ENCODE measurements around the gene LIX1L. TPM values are rescaled to one million over a fixed set of nuclear protein-coding genes. Genes with fewer than 3 reads are reported as not detected.
A peak's percentile ranks its signal among the peaks of the same experiment; 100 is the strongest.

Gene LIX1L
- total RNA-seq, 1 donor from 2014 or later: 32.8 TPM

DNA sequence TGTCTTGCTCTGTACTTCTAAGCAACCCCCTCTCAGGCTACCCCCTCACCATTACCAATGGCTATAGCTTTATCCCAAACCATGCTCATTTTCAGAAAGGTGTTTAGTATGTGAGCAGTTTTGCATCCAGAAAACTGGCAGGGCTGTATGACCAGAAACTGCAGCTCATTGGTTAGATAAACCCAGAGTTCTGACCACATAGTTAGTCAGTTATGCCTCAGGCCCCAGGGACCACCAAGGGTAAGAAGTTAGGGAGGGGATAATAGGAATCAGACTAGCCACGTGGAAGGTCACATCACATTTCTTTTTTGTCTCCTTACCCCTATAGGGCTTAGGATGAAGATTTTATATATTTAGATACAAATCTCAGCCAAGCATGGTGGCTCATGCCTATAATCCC, 49.2 kb downstream of the LIX1L start:
- Histone ChIP-seq H3K4me3 (no peak overlapping the region), H3K27ac (no peak overlapping the region)
- no peak for ATAC-seq

DNA sequence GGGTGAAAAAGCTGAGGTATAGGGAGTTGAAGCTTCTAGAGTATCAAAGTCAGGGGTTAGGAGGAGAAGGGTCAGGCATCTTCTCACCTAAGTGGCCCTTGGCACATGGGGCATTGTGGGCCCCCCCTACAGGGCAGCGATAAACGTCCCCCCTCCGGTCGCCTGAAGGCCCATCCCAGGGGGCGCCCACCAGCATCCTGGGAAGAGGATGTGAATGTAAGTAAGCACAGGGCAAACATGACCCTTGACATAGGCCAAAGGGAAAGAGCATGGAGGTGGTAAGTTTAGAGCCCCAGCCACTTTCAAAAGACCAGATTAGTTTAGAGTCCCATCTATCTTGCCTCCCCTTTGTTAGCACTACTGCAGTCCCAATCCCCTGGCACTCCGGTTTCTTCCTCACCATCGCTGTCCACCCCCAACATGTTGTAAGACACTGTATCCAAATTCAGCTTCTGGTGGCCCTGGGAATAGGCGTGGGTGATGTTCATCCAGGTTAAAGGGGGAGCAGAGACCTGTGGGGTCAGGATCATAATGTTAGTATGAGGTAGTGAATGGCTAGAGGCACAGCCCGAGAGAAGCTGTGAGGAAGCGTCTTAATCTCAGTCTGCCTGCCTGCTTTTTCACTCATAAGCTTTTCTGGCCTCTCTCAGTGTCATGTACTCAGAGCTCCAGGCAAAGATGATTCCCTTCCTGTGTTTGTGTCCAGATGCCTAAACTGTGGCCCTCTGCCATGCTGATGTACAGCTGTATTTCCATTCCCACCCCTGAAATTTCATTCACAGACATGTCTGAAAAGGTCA, 50.7 kb downstream of the LIX1L start:
- H3K9me3 ChIP-seq: no peaks in the 10 kb centered on the region
- ATAC-seq (no peak), DNase-seq (peak; percentile 29)
- no peak overlapping the region for H3K27ac ChIP-seq
- H3K36me3 ChIP-seq: peaks cover 17% of the 10 kb centered on the region
- intact Hi-C loops (cut with DNase I): no loop called here
- H3K27me3 ChIP-seq: no peaks in the 10 kb centered on the region
- H3K4me1 ChIP-seq: no peaks in the 10 kb centered on the region
- TF ChIP-seq, protein P1, sequence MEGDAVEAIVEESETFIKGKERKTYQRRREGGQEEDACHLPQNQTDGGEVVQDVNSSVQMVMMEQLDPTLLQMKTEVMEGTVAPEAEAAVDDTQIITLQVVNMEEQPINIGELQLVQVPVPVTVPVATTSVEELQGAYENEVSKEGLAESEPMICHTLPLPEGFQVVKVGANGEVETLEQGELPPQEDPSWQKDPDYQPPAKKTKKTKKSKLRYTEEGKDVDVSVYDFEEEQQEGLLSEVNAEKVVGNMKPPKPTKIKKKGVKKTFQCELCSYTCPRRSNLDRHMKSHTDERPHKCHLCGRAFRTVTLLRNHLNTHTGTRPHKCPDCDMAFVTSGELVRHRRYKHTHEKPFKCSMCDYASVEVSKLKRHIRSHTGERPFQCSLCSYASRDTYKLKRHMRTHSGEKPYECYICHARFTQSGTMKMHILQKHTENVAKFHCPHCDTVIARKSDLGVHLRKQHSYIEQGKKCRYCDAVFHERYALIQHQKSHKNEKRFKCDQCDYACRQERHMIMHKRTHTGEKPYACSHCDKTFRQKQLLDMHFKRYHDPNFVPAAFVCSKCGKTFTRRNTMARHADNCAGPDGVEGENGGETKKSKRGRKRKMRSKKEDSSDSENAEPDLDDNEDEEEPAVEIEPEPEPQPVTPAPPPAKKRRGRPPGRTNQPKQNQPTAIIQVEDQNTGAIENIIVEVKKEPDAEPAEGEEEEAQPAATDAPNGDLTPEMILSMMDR (IDR thresholded peaks at IDR 0.05): no peak
- H3K4me3 ChIP-seq: no peak overlapping the region

More for the DNA sequence above, 49.2 kb downstream of the LIX1L start:
- Histone ChIP-seq H3K36me3 (peaks cover 30% of the 10 kb centered on the region), H3K27me3 (no peaks in the 10 kb centered on the region), H3K4me1 (no peaks in the 10 kb centered on the region), H3K9me3 (no peaks in the 10 kb centered on the region)
- DNase-seq: no peak
- TF ChIP-seq, protein P1 (IDR thresholded peaks at IDR 0.05): no peak
- intact Hi-C loops (cut with DNase I): no loop called here

DNA sequence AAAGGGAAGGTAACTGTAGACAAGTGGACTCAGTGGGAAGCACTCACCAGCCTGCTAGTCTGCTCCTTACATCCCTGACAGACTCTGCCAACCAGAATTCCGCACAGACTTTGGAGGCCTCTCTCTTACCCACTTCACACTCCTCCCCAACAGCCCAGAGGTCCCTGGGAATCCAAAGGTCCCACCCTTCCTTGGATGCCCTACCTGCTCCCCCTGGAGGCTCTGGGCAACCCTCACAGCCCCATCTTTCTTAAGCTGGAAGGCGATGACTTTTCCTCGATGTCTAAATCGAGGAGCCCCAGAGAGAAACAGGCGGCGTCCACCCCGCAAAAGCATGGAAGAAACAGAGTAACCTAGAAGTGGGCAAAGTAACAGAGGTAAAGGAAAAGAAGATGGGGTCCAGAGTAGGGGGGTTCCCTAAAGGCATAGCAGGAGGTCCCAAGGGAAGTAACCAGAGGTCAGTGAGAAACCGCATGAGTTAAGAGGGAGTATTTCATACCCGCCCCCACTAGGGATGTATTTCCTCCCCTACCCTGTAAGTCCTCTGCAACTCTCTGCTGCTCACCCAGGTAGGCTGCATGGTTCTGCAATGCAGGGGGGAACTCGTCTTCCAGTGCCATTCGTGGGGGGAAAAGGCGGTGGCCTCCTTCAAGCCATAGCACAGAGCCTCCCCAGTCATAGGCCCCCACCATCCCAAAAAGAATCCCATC, 56.4 kb downstream of the LIX1L start:
- intact Hi-C loops (cut with DNase I): no loop called here
- DNase-seq (no peak), ATAC-seq (no peak)
- TF ChIP-seq, protein P1 (IDR thresholded peaks at IDR 0.05): no peak
- Histone ChIP-seq H3K4me1 (no peaks in the 10 kb centered on the region), H3K27me3 (no peaks in the 10 kb centered on the region), H3K4me3 (no peak overlapping the region), H3K36me3 (no peaks in the 10 kb centered on the region), H3K9me3 (no peaks in the 10 kb centered on the region), H3K27ac (no peak overlapping the region)

DNA sequence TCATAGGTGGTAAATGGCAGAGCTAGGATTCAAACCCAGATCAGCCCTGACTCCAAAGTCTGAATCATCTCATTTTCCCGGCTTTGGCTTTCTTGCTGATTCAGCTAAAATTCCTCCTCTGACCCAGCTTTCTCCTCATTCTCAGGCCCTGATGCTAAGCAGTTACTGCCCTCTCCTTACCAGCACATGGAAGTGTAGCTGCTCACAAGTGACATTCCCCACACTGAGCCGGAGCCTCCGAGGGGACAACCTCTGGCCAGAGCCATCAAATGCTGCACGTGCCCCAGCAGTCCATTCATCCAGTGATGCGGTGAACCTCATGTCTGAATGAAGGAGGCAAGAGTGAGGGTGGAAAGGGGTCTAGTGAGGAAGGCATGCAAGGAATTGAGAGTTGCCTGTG, 59.1 kb downstream of the LIX1L start:
- DNase-seq (peak; percentile 44), ATAC-seq (no peak)
- Histone ChIP-seq H3K27me3 (no peaks in the 10 kb centered on the region), H3K27ac (no peak overlapping the region), H3K4me3 (no peak overlapping the region), H3K36me3 (no peaks in the 10 kb centered on the region), H3K4me1 (no peaks in the 10 kb centered on the region), H3K9me3 (no peaks in the 10 kb centered on the region)
- TF ChIP-seq, protein P1 (IDR thresholded peaks at IDR 0.05): no peak
- intact Hi-C loops (cut with DNase I): loop anchor here (10.0 kb wide), 1 partner anchor 116 kb away; no protein-coding TSS in a partner anchor

DNA sequence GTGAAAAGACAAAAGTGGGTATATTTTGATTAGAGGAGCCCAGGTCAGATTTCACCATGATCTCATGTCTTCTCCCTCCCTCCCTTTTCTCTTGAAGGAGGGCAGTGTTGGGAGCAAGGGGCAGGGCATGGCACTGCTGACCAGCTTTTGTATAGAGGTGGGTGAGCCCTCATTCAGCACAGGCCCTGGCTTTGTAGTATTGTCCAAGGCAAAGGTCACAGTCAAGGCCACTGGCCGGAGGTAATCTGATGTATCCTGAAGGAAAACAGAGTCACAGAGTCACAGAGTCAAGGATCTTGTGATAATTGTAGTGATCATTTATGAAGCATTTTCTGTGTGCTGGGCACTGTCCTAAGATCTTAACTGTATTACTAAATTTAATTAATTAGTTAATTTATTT, 59.8 kb downstream of the LIX1L start:
- intact Hi-C loops (cut with DNase I): loop anchor here (10.0 kb wide), 1 partner anchor 117 kb away; no protein-coding TSS in a partner anchor
- no peaks in the 10 kb centered on the region for H3K9me3 ChIP-seq
- no peak overlapping the region for H3K27ac ChIP-seq
- no peaks in the 10 kb centered on the region for H3K36me3 ChIP-seq
- H3K4me3 ChIP-seq: no peak overlapping the region
- peaks cover 4% of the 10 kb centered on the region for H3K4me1 ChIP-seq
- no peaks in the 10 kb centered on the region for H3K27me3 ChIP-seq
- DNase-seq (peak; percentile 22), ATAC-seq (no peak)
- TF ChIP-seq, protein P1 (IDR thresholded peaks at IDR 0.05): no peak
